Measurements from ENCODE around the gene HS3ST2.

The HS3ST2 gene

GRCh38 chr16:22813948-22814710 is at the start of gene HS3ST2:
TSS of gene HS3ST2 (plus strand) at chr16:22814162. CDS start at chr16:22814611, 449 bp downstream.
- DNase-seq = no peak

GRCh38 chr16:22764662-22765327 is 49.2 kb upstream of the HS3ST2 start:
- DNase-seq = no peak

GRCh38 chr16:22765479-22765878 is 48.5 kb upstream of the HS3ST2 start:
- no peak for DNase-seq

- DNase-seq = no peak
Observed at GRCh38 chr16:22770866-22771265, 43.1 kb upstream of the HS3ST2 start.

GRCh38 chr16:22771551-22771950 is 42.4 kb upstream of the HS3ST2 start:
- no peak for DNase-seq

- no peak for DNase-seq
Observed at GRCh38 chr16:22775220-22775922, 38.6 kb upstream of the HS3ST2 start.

GRCh38 chr16:22781480-22781879 is 32.5 kb upstream of the HS3ST2 start:
- no peak for DNase-seq

GRCh38 chr16:22782314-22782713 is 31.6 kb upstream of the HS3ST2 start:
- DNase-seq = no peak

- DNase-seq = no peak
Observed at GRCh38 chr16:22784690-22785214, 29.2 kb upstream of the HS3ST2 start.

GRCh38 chr16:22785552-22785951 is 28.4 kb upstream of the HS3ST2 start:
- DNase-seq = no peak

GRCh38 chr16:22786284-22786683 is 27.7 kb upstream of the HS3ST2 start:
- DNase-seq = no peak

GRCh38 chr16:22786691-22787090 is 27.3 kb upstream of the HS3ST2 start:
- DNase-seq = no peak

- no peak for DNase-seq
Observed at GRCh38 chr16:22787466-22788192, 26.3 kb upstream of the HS3ST2 start.

GRCh38 chr16:22788193-22788530 is 25.8 kb upstream of the HS3ST2 start:
- DNase-seq = no peak

- no peak for DNase-seq
Observed at GRCh38 chr16:22789281-22789945, 24.5 kb upstream of the HS3ST2 start.

GRCh38 chr16:22797551-22797950 is 16.4 kb upstream of the HS3ST2 start:
- no peak for DNase-seq

- no peak for DNase-seq
Observed at GRCh38 chr16:22799113-22799512, 14.8 kb upstream of the HS3ST2 start.

GRCh38 chr16:22804893-22805292 is 9.1 kb upstream of the HS3ST2 start:
- DNase-seq = no peak

- no peak for DNase-seq
Observed at GRCh38 chr16:22805326-22805725, 8.6 kb upstream of the HS3ST2 start.

GRCh38 chr16:22806811-22807210 is 7.2 kb upstream of the HS3ST2 start:
- DNase-seq = no peak

- DNase-seq = no peak
Observed at GRCh38 chr16:22810226-22810625, 3.7 kb upstream of the HS3ST2 start.

- DNase-seq = no peak
Observed at GRCh38 chr16:22813223-22813947, 577 bp upstream of the HS3ST2 start.
